Mesendoderm (in vitro differentiated cells): ENCODE data around the gene JARID2.

Source experiments
- DNase-seq: peaks from one replicate; pipeline ENCODE4 v3.0.0; 2013
- H2AK5ac ChIP-seq: 2 replicates; pipeline ENCODE4 v1.6.1; 2013; ENCODE audit warnings: low read length, inconsistent platforms
- H2BK120ac ChIP-seq: 2 replicates; pipeline ENCODE4 v1.6.1; 2013; ENCODE audit warnings: low read depth, mild to moderate bottlenecking, low read length, moderate library complexity, mixed read lengths
- H2BK15ac ChIP-seq: replicated peaks from 2 replicates; pipeline ENCODE4 v1.6.1; 2013; ENCODE audit warnings: low read depth, mild to moderate bottlenecking, moderate library complexity
- H2BK5ac ChIP-seq: 2 replicates; pipeline ENCODE4 v1.6.1; 2013; ENCODE audit warnings: low read length, inconsistent platforms
- H3K18ac ChIP-seq: 2 replicates; pipeline ENCODE4 v1.6.1; 2013; ENCODE audit warnings: mild to moderate bottlenecking, low read length, mixed read lengths
- H3K23ac ChIP-seq: one replicate; pipeline ENCODE4 v1.6.1; 2013; ENCODE audit warnings: low read length
- H3K27ac ChIP-seq: 2 replicates; pipeline ENCODE4 v1.5.1; 2013; ENCODE audit warnings: low read depth, mild to moderate bottlenecking, inconsistent platforms, low read length, moderate library complexity
- H3K27me3 ChIP-seq: 2 replicates; pipeline ENCODE4 v1.6.1; 2013; ENCODE audit warnings: low read length, control low read depth, mild to moderate bottlenecking, inconsistent platforms; ENCODE audit not compliant: insufficient read depth, poor library complexity
- H3K36me3 ChIP-seq: 2 replicates; pipeline ENCODE4 v1.6.1; 2013; ENCODE audit warnings: low read length, inconsistent platforms; ENCODE audit not compliant: control insufficient read depth, insufficient read depth
- H3K4ac ChIP-seq: one replicate; pipeline ENCODE4 v1.6.1; 2013; ENCODE audit warnings: low read depth, mild to moderate bottlenecking, low read length, moderate library complexity
- H3K4me1 ChIP-seq: 2 replicates; pipeline ENCODE4 v1.6.1; 2013; ENCODE audit warnings: low read depth, low read length, inconsistent platforms; ENCODE audit not compliant: control insufficient read depth
- H3K4me2 ChIP-seq: 2 replicates; pipeline ENCODE4 v1.6.1; 2013; ENCODE audit warnings: low read length
- H3K4me3 ChIP-seq: 2 replicates; pipeline ENCODE4 v1.5.1; 2013; ENCODE audit warnings: mild to moderate bottlenecking, low read length
- H3K56ac ChIP-seq: one replicate; pipeline ENCODE4 v1.6.1; 2013; ENCODE audit warnings: low read length
- H3K79me1 ChIP-seq: 2 replicates; pipeline ENCODE4 v1.6.1; 2013; ENCODE audit warnings: low read length, inconsistent platforms
- H3K79me2 ChIP-seq: 2 replicates; pipeline ENCODE4 v1.6.1; 2013; ENCODE audit warnings: mild to moderate bottlenecking, low read length; ENCODE audit not compliant: control insufficient read depth, insufficient read depth
- H3K9ac ChIP-seq: 2 replicates; pipeline ENCODE4 v1.6.1; 2013; ENCODE audit warnings: low read length, inconsistent platforms
- H4K5ac ChIP-seq: one replicate; pipeline ENCODE4 v1.6.1; 2013; ENCODE audit warnings: low read length
- H4K8ac ChIP-seq: one replicate; pipeline ENCODE4 v1.6.1; 2013; ENCODE audit warnings: low read depth, mild to moderate bottlenecking, control low read depth, low read length, moderate library complexity
- WGBS: extraction: QIAGEN DNeasy Blood & Tissue Kit; methylation state at CpG from one replicate; pipeline ENCODE4 v1.1.7; 2013; ENCODE audit warnings: low lambda C conversion rate, missing lambda C conversion rate; ENCODE audit not compliant: insufficient coverage; ENCODE audit errors: extremely low coverage; 5-methylcytosine and 5-hydroxymethylcytosine counted together

The JARID2 gene

GRCh38 chr6:15516923-15517560 is 271.2 kb downstream of the JARID2 start:
- H2BK120ac ChIP-seq = no peak overlapping the region
- H2BK5ac ChIP-seq = no peak overlapping the region
- no peak overlapping the region for H4K8ac ChIP-seq
- H3K79me2 ChIP-seq = no peaks in the 10 kb centered on the region
- H3K79me1 ChIP-seq = no peaks in the 10 kb centered on the region
- H3K36me3 ChIP-seq = peaks cover 2% of the 10 kb centered on the region
- no peak overlapping the region for H3K27ac ChIP-seq
- no peak overlapping the region for H4K5ac ChIP-seq
- H2AK5ac ChIP-seq = no peak overlapping the region
- no peak overlapping the region for H3K4me3 ChIP-seq
- no peak overlapping the region for H3K4ac ChIP-seq
- no peak overlapping the region for H3K18ac ChIP-seq
- H3K4me1 ChIP-seq = no peaks in the 10 kb centered on the region
- no peak overlapping the region for H3K4me2 ChIP-seq
- no CpG with 5 or more reads among the region's 29 CpGs for WGBS
- no peak for DNase-seq
- no peak overlapping the region for H3K9ac ChIP-seq
- H2BK15ac ChIP-seq = no peak overlapping the region
- H3K27me3 ChIP-seq = no peaks in the 10 kb centered on the region
- no peak overlapping the region for H3K23ac ChIP-seq
- H3K56ac ChIP-seq = no peak overlapping the region

DNA sequence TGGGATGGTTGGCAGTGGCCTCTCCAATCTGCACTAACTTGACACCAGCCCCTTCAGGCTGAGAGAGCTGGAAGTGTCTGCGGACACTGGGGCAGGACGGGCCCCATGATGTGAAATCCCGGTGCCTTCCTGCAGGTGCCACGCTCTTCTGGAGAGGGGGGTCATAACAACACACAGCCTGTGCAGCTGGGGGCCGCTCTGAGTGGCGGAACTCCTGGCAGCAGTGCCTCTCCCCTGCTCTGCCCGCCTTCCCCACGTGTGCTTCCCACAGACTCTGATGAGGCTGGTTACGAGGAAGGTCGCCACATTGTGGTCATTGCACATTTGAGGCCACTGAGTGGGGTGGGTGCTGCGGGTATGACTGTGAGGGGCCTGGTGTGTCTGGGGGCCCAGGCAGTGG is 271.7 kb downstream of the JARID2 start:
- no peaks in the 10 kb centered on the region for H3K4me1 ChIP-seq
- no peak overlapping the region for H2BK5ac ChIP-seq
- H3K79me2 ChIP-seq = no peaks in the 10 kb centered on the region
- H3K18ac ChIP-seq = no peak overlapping the region
- H3K23ac ChIP-seq = no peak overlapping the region
- no peak overlapping the region for H3K4ac ChIP-seq
- H2BK15ac ChIP-seq = no peak overlapping the region
- no peak overlapping the region for H4K8ac ChIP-seq
- H3K36me3 ChIP-seq = peaks cover 2% of the 10 kb centered on the region
- no peak overlapping the region for H3K56ac ChIP-seq
- no peak for DNase-seq
- H4K5ac ChIP-seq = no peak overlapping the region
- no peak overlapping the region for H3K4me3 ChIP-seq
- no peak overlapping the region for H2BK120ac ChIP-seq
- no peak overlapping the region for H3K27ac ChIP-seq
- no peaks in the 10 kb centered on the region for H3K27me3 ChIP-seq
- H3K9ac ChIP-seq = no peak overlapping the region
- no peak overlapping the region for H3K4me2 ChIP-seq
- H3K79me1 ChIP-seq = no peaks in the 10 kb centered on the region
- WGBS = no CpG with 5 or more reads among the region's 11 CpGs
- H2AK5ac ChIP-seq = no peak overlapping the region

GRCh38 chr6:15518057-15518456 is 272.2 kb downstream of the JARID2 start:
- Histone ChIP-seq H3K4me2 (no peak overlapping the region), H2BK15ac (no peak overlapping the region)
- no peak for DNase-seq

GRCh38 chr6:15518878-15519277 is 273.0 kb downstream of the JARID2 start:
- H4K5ac ChIP-seq = no peak overlapping the region
- no peak overlapping the region for H3K4me2 ChIP-seq
- H4K8ac ChIP-seq = no peak overlapping the region
- H2AK5ac ChIP-seq = no peak overlapping the region
- no peaks in the 10 kb centered on the region for H3K4me1 ChIP-seq
- H3K9ac ChIP-seq = no peak overlapping the region
- H2BK15ac ChIP-seq = no peak overlapping the region
- no peaks in the 10 kb centered on the region for H3K79me2 ChIP-seq
- no CpG with 5 or more reads among the region's 10 CpGs for WGBS
- H2BK5ac ChIP-seq = no peak overlapping the region
- no peak overlapping the region for H3K23ac ChIP-seq
- H3K4ac ChIP-seq = no peak overlapping the region
- H2BK120ac ChIP-seq = no peak overlapping the region
- H3K56ac ChIP-seq = no peak overlapping the region
- H3K4me3 ChIP-seq = no peak overlapping the region
- H3K18ac ChIP-seq = no peak overlapping the region
- H3K79me1 ChIP-seq = no peaks in the 10 kb centered on the region
- no peak overlapping the region for H3K27ac ChIP-seq
- peaks cover 4% of the 10 kb centered on the region for H3K36me3 ChIP-seq
- no peaks in the 10 kb centered on the region for H3K27me3 ChIP-seq
- no peak for DNase-seq

More at GRCh38 chr6:15518057-15518456, 272.2 kb downstream of the JARID2 start:
- Histone ChIP-seq H3K79me2 (no peaks in the 10 kb centered on the region), H4K5ac (no peak overlapping the region), H4K8ac (no peak overlapping the region), H3K4ac (no peak overlapping the region), H3K9ac (no peak overlapping the region), H3K56ac (no peak overlapping the region), H2BK5ac (no peak overlapping the region), H3K27me3 (no peaks in the 10 kb centered on the region), H3K79me1 (no peaks in the 10 kb centered on the region), H3K27ac (no peak overlapping the region), H2BK120ac (no peak overlapping the region), H3K18ac (no peak overlapping the region), H3K36me3 (peaks cover 2% of the 10 kb centered on the region), H3K4me3 (no peak overlapping the region), H3K23ac (no peak overlapping the region), H2AK5ac (no peak overlapping the region), H3K4me1 (no peaks in the 10 kb centered on the region)
- no CpG with 5 or more reads among the region's 9 CpGs for WGBS

DNA sequence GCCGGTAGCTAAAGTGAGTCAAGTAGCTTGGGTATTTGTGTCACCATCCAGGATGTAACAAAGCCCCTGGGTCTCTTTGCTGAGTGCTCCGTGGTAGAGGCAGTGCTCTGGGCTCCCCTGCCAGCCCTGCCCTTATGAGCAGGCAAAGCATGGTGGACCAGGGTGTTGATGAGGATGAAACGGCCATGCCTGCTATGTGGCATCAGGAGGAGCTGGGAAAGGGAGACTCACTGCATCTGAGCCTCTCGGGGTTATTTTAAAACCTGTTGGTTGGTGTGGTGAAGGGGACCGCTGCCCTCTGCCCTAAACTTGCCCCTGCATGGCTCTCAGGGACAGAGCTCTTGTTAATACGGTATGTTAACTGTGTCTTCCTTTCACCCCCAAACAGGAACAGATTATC is 273.8 kb downstream of the JARID2 start:
- H3K36me3 ChIP-seq = peaks cover 5% of the 10 kb centered on the region
- no peak overlapping the region for H2AK5ac ChIP-seq
- no peaks in the 10 kb centered on the region for H3K27me3 ChIP-seq
- H2BK120ac ChIP-seq = no peak overlapping the region
- no peak overlapping the region for H3K23ac ChIP-seq
- H4K8ac ChIP-seq = no peak overlapping the region
- no peak overlapping the region for H3K18ac ChIP-seq
- no peak overlapping the region for H3K27ac ChIP-seq
- no peak overlapping the region for H3K4me3 ChIP-seq
- no peak overlapping the region for H2BK5ac ChIP-seq
- H2BK15ac ChIP-seq = no peak overlapping the region
- H3K79me1 ChIP-seq = no peaks in the 10 kb centered on the region
- no peaks in the 10 kb centered on the region for H3K4me1 ChIP-seq
- H3K4ac ChIP-seq = no peak overlapping the region
- no peak overlapping the region for H3K9ac ChIP-seq
- H3K79me2 ChIP-seq = no peaks in the 10 kb centered on the region
- no CpG with 5 or more reads among the region's 6 CpGs for WGBS
- no peak overlapping the region for H3K4me2 ChIP-seq
- no peak for DNase-seq
- H3K56ac ChIP-seq = no peak overlapping the region
- H4K5ac ChIP-seq = no peak overlapping the region

DNA sequence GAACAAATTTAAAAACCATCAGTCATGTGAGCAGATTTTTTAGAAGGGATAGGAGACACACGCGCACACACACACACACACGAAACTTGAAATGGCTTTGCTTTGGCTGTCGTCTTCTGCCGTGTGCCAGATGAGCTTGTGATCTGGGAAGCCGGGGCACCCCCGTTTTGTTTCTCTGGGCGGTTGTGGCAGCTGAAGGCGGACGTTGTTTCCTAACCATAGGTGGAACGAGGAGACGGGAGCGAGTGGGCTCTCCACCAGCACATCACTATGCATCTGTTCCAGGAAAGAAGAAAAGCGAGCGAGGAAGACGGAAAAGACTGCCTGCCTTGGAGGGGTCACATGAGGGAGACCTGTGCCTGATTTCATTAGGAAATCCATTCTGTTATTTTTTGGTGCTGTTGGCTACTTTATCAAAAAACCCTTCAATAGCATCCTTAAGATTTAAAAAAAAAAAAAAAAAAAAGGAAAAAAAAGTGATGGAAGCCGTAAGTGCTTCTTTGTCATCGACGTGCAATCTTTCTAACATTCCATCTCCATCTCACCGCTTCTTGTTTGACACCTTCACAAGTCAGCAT is 274.8 kb downstream of the JARID2 start:
- no peak overlapping the region for H3K4me2 ChIP-seq
- H2AK5ac ChIP-seq = no peak overlapping the region
- H4K5ac ChIP-seq = no peak overlapping the region
- H3K23ac ChIP-seq = no peak overlapping the region
- H3K36me3 ChIP-seq = peaks cover 5% of the 10 kb centered on the region
- no peaks in the 10 kb centered on the region for H3K27me3 ChIP-seq
- no peak overlapping the region for H4K8ac ChIP-seq
- H3K79me1 ChIP-seq = no peaks in the 10 kb centered on the region
- no peak overlapping the region for H3K9ac ChIP-seq
- WGBS = no CpG with 5 or more reads among the region's 20 CpGs
- no peak overlapping the region for H3K27ac ChIP-seq
- no peak overlapping the region for H2BK15ac ChIP-seq
- no peak overlapping the region for H3K4me3 ChIP-seq
- no peaks in the 10 kb centered on the region for H3K79me2 ChIP-seq
- H3K4me1 ChIP-seq = no peaks in the 10 kb centered on the region
- no peak overlapping the region for H3K4ac ChIP-seq
- no peak overlapping the region for H2BK120ac ChIP-seq
- no peak for DNase-seq
- no peak overlapping the region for H2BK5ac ChIP-seq
- no peak overlapping the region for H3K56ac ChIP-seq
- no peak overlapping the region for H3K18ac ChIP-seq
